Ascending aorta (tissue), 2 donors: Measurements from ENCODE around the gene NEBL. TPM values are rescaled to one million over a fixed set of nuclear protein-coding genes. Genes with fewer than 3 reads are reported as not detected.

Experiments used
- DNase-seq, 2 donors: peaks; one replicate each; pipeline ENCODE4 v3.0.0-alpha.2; 2019; ENCODE audit warnings: low spot score in 2 of 2
- H3K27ac ChIP-seq, 2 donors: fragments of 200-600 bp; sonication (generic); one replicate each; pipeline ENCODE4 v1.5.1; 2016 to 2017; ENCODE audit warnings: mild to moderate bottlenecking in 1 of 2
- H3K27me3 ChIP-seq: fragments of 200-600 bp; sonication (generic); one replicate; pipeline ENCODE4 v1.5.1; 2017
- H3K36me3 ChIP-seq, 2 donors: fragments of 200-600 bp; sonication (generic); one replicate each; pipeline ENCODE4 v1.5.1; 2016
- H3K4me1 ChIP-seq, 2 donors: fragments of 200-600 bp; sonication (generic); one replicate each; pipeline ENCODE4 v1.5.1; 2016 to 2017; ENCODE audit warnings: mild to moderate bottlenecking in 1 of 2
- H3K4me3 ChIP-seq, 2 donors: fragments of 200-600 bp; sonication (generic); one replicate each; pipeline ENCODE4 v1.5.1; 2016 to 2017; ENCODE audit warnings: mild to moderate bottlenecking in 1 of 2
- H3K9me3 ChIP-seq, 2 donors: fragments of 200-600 bp; sonication (generic); one replicate each; pipeline ENCODE4 v1.5.1; 2016
- intact Hi-C: fragments of 100-400 bp; cut with DNase I; formaldehyde crosslinking; loops from one replicate; pipeline ENCODE4 v1.15.1; 2023
- total RNA-seq: library from RNA; depleted of rRNA; stranded (reverse); fragments of >200 nt; gene quantifications from one replicate; pipeline ENCODE4 v1.1.0, GENCODE V29; 2016
- TF ChIP-seq, protein P1 (sequence below), 3 experiments: fragments of 200-600 bp in 2 of 3; fragments of 450-650 bp in 1 of 3; sonication (generic) in 2 of 3; IDR thresholded peaks; one replicate each; pipeline ENCODE4 v1.5.1; 2016 to 2019; ENCODE audit warnings: antibody characterized with exemption in 3 of 3, mild to moderate bottlenecking in 1 of 3, moderate library complexity in 1 of 3

Gene NEBL
- total RNA-seq, 1 donor from 2014 or later: 0.21 TPM

GRCh38 chr10:20746856-20747255 lies 150.3 kb downstream of the NEBL start:
- intact Hi-C loops: loop anchor here (10.0 kb wide), 2 partner anchors 332 to 1092 kb away; no protein-coding TSS in a partner anchor
- H3K4me1 ChIP-seq: peaks cover 0 to 39% of the 10 kb centered on the region in 2 donors
- peak overlapping the region; percentile 55 to 60 for H3K27ac ChIP-seq

DNA sequence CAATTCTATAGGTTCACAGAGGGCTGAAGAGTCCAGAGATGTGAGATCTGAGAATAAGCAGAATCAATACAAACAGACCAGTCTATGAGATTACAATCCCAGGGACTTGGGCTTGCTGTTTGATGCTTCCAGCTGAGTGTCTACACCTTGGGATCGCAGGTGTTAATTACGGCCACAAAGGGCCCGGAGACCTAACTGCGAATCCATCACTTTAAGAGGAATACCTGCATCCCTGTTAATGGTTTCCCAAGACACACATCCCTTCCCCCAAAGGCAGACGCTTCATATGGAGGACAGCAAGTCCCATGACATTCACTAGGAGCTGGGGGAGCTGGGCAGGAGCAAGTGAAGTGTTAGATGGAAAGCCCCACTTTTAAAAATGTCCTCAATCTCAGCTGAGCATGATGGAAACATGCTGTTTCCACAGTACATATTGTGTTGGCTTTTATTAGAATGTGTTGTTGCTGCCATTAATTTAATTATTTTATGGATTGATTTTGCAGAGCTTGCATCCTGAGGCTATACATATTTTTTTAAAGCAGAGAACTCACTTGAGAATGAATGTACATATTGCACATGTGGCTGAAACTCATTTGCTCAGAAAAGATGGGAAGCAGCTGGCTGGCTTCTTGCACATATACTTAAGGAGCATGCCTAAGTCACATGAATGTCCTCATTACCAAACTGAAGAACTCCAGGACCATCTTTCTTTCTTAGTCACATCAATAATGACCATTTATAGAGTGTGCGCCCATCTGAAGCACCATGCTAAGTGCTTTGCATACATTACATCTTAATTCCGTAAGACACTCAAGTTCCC lies 151.3 kb downstream of the NEBL start:
- intact Hi-C loops: loop anchor here (10.0 kb wide), 2 partner anchors 331 to 1091 kb away; no protein-coding TSS in a partner anchor
- H3K4me1 ChIP-seq: peaks cover 0 to 39% of the 10 kb centered on the region in 2 donors
- peaks cover 3 to 12% of the 10 kb centered on the region in 2 donors for H3K9me3 ChIP-seq
- H3K27ac ChIP-seq: peak overlapping the region; percentile 50 to 71
- TF ChIP-seq, protein P1, sequence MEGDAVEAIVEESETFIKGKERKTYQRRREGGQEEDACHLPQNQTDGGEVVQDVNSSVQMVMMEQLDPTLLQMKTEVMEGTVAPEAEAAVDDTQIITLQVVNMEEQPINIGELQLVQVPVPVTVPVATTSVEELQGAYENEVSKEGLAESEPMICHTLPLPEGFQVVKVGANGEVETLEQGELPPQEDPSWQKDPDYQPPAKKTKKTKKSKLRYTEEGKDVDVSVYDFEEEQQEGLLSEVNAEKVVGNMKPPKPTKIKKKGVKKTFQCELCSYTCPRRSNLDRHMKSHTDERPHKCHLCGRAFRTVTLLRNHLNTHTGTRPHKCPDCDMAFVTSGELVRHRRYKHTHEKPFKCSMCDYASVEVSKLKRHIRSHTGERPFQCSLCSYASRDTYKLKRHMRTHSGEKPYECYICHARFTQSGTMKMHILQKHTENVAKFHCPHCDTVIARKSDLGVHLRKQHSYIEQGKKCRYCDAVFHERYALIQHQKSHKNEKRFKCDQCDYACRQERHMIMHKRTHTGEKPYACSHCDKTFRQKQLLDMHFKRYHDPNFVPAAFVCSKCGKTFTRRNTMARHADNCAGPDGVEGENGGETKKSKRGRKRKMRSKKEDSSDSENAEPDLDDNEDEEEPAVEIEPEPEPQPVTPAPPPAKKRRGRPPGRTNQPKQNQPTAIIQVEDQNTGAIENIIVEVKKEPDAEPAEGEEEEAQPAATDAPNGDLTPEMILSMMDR (IDR thresholded peaks at IDR 0.05): no peak
- H3K36me3 ChIP-seq: no peaks in the 10 kb centered on the region
- H3K27me3 ChIP-seq: no peaks in the 10 kb centered on the region
- DNase-seq: no peak
- no peak overlapping the region for H3K4me3 ChIP-seq

More at GRCh38 chr10:20746856-20747255, 150.3 kb downstream of the NEBL start:
- TF ChIP-seq, protein P1 (IDR thresholded peaks at IDR 0.05): no peak
- Histone ChIP-seq H3K9me3 (peaks cover 7 to 17% of the 10 kb centered on the region in 2 donors), H3K27me3 (no peaks in the 10 kb centered on the region), H3K4me3 (no peak overlapping the region), H3K36me3 (no peaks in the 10 kb centered on the region)
- no peak for DNase-seq

DNA sequence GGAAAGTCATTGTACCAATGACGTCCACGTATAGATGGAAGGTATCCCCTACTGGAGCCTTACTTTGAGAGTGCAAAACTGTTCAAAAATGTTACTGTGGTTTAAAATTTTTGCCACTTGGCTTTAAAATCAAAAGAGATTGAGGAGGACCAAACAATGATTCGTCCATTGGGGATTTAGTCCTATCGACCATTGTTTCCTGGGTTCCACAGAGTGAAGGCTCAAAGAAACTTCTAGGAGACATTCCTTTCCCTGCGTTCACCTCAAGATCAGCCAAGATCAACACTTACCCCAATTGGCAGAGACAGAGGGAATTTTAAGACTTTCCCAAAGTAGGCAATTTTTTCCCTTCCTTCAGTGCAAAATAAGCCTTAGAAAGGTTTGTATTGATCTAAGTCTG lies 152.3 kb downstream of the NEBL start:
- Histone ChIP-seq H3K4me1 (peaks cover 0 to 39% of the 10 kb centered on the region in 2 donors), H3K27ac (peak overlapping the region; percentile 50 to 71), H3K27me3 (no peaks in the 10 kb centered on the region), H3K9me3 (peaks cover 0 to 3% of the 10 kb centered on the region in 2 donors), H3K4me3 (no peak overlapping the region), H3K36me3 (no peaks in the 10 kb centered on the region)
- intact Hi-C loops: loop anchor here (10.0 kb wide), 2 partner anchors 330 to 1090 kb away; no protein-coding TSS in a partner anchor
- TF ChIP-seq, protein P1 (IDR thresholded peaks at IDR 0.05): no peak
- no peak for DNase-seq

GRCh38 chr10:20743942-20744341 lies 153.2 kb downstream of the NEBL start:
- intact Hi-C loops: loop anchor here (10.0 kb wide), 2 partner anchors 329 to 1089 kb away; no protein-coding TSS in a partner anchor
- H3K4me3 ChIP-seq: no peak overlapping the region

GRCh38 chr10:20742737-20743541 lies 154.2 kb downstream of the NEBL start:
- no peak overlapping the region for H3K4me3 ChIP-seq
- no peaks in the 10 kb centered on the region for H3K9me3 ChIP-seq
- H3K36me3 ChIP-seq: no peaks in the 10 kb centered on the region
- H3K4me1 ChIP-seq: peaks cover 0 to 34% of the 10 kb centered on the region in 2 donors
- no peaks in the 10 kb centered on the region for H3K27me3 ChIP-seq
- DNase-seq: no peak
- TF ChIP-seq, protein P1 (IDR thresholded peaks at IDR 0.05): no peak
- H3K27ac ChIP-seq: peak overlapping the region; percentile 50 to 71
- intact Hi-C loops: loop anchor here (10.0 kb wide), 2 partner anchors 328 to 1088 kb away; no protein-coding TSS in a partner anchor

More at GRCh38 chr10:20743942-20744341, 153.2 kb downstream of the NEBL start:
- TF ChIP-seq, protein P1 (IDR thresholded peaks at IDR 0.05): no peak
- no peaks in the 10 kb centered on the region for H3K36me3 ChIP-seq
- no peak for DNase-seq
- peaks cover 0 to 39% of the 10 kb centered on the region in 2 donors for H3K4me1 ChIP-seq
- H3K27ac ChIP-seq: peak overlapping the region; percentile 50 to 71
- no peaks in the 10 kb centered on the region for H3K9me3 ChIP-seq
- H3K27me3 ChIP-seq: no peaks in the 10 kb centered on the region
